HG02763 (cell line): ENCODE data around the gene CCDC121.
A peak's percentile ranks its signal among the peaks of the same experiment; 100 is the strongest.
"Not testable (repeated sequence)": the region's sequence is repeated elsewhere in the genome, so short reads cannot be mapped to it uniquely, and the experiment has no call there.

Experiments
- ATAC-seq: cut with Tn5 transposase; IDR thresholded peaks from one replicate; pipeline ENCODE4 v1.9.1; 2021; ENCODE audit warnings: mild to moderate bottlenecking, moderate library complexity; ENCODE audit not compliant: unreplicated experiment

CCDC121 gene

GRCh38 chr2:27638037-27638637 is 9.3 kb upstream of the CCDC121 start:
- no peak for ATAC-seq

GRCh38 chr2:27636766-27637165 is 8.0 kb upstream of the CCDC121 start:
- no peak for ATAC-seq

- no peak for ATAC-seq
Measured at GRCh38 chr2:27634291-27634690, 5.5 kb upstream of the CCDC121 start.

- ATAC-seq: not testable (repeated sequence)
Measured at GRCh38 chr2:27630257-27630656, 1.4 kb upstream of the CCDC121 start.

GRCh38 chr2:27627963-27628766 is 647 bp downstream of the CCDC121 start:
- ATAC-seq: peak; percentile 15

DNA sequence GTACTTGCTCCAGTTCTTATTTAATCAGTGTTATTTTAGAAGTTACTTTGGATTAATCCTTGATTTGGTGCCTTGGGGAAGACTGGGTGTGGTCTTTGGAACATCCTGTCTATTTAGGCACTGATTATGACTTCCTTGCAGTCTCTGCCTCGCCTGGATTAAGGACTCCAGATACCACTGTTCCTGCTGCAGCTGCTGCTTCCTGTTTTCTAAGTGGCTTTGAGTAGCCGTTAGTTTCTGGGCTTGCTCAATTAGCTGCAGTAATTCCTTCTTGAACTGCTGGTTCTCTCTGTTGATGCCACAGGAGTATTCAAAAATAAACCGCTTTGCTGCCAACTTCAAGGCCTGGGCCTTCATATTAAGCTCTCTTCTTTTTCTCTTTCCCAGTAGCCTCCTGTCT is 1.9 kb downstream of the CCDC121 start:
- not testable (repeated sequence) for ATAC-seq

DNA sequence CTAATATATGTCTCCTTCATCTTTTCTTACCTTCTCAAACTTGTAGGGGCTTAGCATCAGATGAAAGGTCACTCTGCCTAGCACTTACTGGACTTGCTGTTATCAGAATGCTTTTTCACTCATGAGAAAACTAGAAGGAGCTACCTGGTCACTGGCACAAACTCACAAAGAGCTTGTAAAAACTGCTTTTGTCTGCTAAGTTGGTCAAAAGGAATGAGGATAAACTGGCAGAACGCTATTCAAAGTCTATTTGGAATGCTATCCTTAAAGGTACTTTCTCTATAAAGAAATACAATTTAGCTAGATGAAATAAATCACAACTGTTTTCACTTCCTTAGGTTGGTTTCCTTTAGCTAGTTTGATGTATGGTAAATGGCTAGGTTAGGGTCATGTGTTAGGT is 2.5 kb downstream of the CCDC121 start:
- ATAC-seq: not testable (repeated sequence)

- no peak for ATAC-seq
Measured at GRCh38 chr2:27624943-27625342, 3.9 kb downstream of the CCDC121 start.

DNA sequence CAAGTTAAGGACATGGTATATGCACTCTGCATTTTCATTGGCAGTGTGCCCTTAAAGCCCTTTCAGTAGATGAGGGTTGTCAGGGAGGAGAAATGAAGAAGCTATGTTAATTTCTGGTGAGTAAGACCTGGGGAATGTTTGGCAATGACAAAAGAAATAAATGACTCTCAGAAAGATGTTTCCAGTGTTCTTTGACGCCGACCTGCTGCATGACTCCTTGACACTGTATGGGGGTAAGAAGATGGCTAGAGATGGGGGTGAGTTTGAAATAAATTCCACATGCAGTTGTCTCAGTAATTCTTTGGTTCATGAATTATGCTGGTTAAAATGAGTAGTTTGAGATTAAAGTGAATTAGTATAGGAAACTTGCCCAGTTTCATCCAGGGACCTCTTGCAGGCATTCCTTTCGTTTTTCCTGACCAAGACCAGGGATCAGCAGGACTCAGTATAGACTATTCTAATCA is 5.9 kb downstream of the CCDC121 start:
- no peak for ATAC-seq

GRCh38 chr2:27621524-27621923 is 7.3 kb downstream of the CCDC121 start:
- ATAC-seq: no peak

GRCh38 chr2:27615316-27615715 is 13.5 kb downstream of the CCDC121 start:
- no peak for ATAC-seq

DNA sequence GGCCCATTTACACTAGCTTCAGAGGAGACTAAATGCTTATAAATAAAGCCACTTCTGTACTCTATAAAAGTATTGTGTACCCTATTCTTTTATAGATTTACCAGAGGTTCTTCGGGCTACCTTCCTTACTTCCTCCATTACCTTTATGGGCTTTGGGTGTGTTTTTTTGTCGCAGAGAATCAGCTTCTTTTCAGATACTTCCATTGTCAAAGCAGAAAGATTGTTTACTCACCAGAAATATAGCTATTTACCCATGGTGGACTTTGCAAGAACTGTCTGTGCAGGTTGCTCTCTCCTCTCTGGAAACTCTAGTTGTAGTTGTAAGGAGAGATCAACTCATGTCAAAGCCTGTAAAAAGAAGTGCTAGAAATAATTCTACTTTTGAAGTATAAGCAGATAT is 14.8 kb downstream of the CCDC121 start:
- no peak for ATAC-seq

DNA sequence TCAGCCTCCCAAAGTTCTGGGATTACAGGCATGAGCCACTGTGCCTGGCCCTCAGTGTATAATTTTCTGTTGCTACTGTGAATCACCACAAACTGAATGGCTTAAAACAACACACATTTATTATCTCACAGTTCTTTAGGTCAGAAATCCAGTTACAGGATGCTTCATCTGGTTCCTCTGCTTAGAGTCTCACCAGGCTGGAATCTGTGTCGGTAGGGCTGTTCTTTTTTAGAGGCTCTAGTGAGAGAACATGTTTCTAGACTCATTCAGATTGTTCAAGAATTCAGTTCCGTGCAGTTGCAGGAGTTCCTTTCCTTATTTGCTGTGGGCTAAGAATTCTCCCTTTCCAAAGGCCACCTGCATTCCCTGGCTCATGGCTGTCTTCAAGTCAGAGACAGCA is 22.2 kb downstream of the CCDC121 start:
- ATAC-seq: no peak

DNA sequence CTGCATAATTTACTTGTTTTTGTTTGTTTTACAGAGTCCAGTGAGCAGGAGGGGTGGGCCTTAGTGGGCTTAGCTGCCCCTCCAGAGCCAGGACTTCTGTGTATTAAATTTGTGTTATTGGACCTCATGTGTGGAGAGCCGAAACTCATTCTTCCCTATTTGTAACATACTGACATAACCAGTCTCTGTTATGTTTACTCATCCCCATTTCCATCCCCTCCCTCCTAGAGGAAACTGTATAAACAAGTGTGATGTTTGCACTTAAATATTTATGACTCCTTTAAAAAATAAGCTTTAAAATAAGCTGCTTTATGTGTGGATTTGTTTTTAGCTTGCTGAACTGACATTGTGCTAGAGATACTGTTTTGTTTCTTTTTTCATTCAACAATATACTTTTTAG is 32.2 kb downstream of the CCDC121 start:
- no peak for ATAC-seq

GRCh38 chr2:27595412-27595811 is 33.4 kb downstream of the CCDC121 start:
- ATAC-seq: not testable (repeated sequence)

GRCh38 chr2:27594020-27594703 is 34.6 kb downstream of the CCDC121 start:
- not testable (repeated sequence) for ATAC-seq

DNA sequence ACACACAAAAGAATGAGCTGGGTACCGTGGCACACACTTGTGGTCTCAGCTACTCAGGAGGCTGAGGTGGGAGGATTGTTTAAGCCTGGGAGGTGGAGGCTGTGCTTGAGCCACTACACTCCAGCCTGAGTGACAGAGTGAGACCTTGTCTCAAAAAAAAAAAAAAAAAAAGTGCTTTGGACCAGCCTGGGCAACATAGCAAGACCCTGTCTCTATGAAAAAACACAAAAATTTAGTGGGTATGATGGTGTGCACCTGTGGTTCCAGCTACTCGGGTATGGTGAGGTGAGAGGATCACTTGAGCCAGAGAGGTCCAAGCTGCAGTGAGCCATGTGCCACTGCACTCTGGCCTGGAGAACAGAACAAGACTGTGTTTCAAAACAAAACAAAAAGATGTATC is 35.6 kb downstream of the CCDC121 start:
- no peak for ATAC-seq

DNA sequence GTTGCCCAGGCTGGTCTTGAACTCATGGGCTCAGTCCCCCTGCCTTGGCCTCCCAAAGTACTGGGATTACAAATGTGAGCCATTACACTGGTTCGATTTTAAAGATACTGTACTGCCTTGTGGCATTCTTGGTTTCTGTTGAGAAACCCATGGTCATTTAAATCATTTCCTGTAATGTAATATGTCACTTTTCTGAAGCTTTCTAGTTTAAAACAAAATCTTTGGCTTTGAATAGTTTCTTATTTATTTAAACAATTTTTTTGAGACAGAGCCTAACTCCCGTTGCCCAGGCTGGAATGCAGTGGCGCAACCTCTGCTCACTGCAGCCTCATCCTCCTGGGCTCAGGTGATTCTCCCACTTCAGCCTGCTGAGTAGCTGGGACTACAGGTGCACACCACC is 37.1 kb downstream of the CCDC121 start:
- no peak for ATAC-seq

DNA sequence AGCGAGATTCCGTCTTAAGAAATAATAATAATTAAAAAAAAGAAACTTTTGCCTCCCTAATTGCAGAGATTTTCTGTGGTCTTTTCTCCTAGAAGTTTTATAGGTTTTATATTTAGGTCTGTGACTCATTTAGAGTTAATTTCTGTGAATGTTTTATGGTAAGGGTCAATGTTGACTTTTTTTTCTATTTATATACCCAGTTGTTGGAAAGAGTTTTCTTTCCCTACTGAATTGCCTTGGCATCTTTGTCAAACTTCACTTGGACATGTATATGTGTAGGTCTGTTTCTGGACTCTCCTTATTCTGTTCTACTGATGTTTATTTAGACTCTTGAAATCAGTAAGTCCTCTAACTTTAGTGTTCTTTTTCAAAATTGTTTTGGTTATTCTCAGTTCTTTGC is 40.5 kb downstream of the CCDC121 start:
- no peak for ATAC-seq

DNA sequence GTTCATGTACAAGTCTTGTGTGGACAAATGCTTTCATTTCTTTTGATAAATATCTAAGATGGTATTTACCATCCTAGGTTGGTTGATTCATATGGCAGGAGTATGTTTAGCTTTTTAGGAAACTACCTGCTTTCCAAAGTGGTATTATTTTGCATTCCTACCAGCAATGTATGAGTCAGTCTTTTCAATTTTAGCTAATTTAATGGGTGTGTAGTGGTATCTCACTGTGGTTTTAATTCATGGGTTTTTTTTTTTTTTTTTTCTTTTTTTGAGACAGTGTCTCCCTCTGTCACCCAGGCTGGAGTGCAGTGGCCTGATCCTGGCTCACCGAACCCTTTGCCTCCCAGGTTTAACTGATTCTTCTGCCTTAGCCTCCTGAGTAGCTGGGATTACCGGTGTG is 41.8 kb downstream of the CCDC121 start:
- ATAC-seq: no peak

- ATAC-seq: no peak
Measured at GRCh38 chr2:27584597-27584996, 44.2 kb downstream of the CCDC121 start.

GRCh38 chr2:27583390-27583915 is 45.4 kb downstream of the CCDC121 start:
- ATAC-seq: no peak
